ENCODE results near the gene HSPB9.

Gene HSPB9

DNA sequence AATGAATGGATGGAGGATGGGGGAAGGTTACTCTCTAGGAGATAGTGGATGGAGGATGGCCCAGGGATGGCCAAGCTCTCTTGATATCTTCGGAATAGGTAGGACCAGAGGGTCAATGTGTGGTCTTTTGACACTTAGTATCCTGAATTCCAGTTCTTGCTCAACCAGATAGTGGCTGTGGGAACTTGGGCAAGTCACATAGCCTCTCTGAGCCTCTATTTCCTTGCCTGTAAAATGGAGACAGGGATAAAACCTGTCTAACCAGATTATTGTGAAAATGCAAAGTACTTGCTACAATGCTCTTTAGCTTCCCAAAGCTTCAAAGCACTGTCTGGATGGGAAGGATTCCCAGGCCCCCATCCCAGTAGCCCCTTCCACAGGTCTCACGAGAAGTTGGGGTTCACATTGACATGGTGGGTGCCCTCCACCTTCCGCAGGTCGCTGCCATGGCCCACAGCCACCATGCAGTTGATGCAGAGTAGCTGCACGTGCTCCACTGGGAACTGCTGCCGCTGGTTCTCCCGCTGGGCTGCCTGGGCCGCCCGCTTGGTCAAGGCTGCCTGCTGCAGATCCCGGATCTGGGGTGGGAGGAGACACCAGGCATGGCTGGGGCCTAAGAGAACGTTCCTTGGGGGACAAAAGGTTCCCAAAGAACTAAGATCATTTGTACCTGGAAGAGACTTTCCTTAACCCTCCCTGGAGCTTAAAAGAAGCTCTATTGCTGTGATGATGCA is 19.2 kb upstream of the HSPB9 start:
- DNase-seq (ENCODE audit: low read depth) = no peak
- TF ChIP-seq, protein P1, sequence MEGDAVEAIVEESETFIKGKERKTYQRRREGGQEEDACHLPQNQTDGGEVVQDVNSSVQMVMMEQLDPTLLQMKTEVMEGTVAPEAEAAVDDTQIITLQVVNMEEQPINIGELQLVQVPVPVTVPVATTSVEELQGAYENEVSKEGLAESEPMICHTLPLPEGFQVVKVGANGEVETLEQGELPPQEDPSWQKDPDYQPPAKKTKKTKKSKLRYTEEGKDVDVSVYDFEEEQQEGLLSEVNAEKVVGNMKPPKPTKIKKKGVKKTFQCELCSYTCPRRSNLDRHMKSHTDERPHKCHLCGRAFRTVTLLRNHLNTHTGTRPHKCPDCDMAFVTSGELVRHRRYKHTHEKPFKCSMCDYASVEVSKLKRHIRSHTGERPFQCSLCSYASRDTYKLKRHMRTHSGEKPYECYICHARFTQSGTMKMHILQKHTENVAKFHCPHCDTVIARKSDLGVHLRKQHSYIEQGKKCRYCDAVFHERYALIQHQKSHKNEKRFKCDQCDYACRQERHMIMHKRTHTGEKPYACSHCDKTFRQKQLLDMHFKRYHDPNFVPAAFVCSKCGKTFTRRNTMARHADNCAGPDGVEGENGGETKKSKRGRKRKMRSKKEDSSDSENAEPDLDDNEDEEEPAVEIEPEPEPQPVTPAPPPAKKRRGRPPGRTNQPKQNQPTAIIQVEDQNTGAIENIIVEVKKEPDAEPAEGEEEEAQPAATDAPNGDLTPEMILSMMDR (conservative IDR thresholded peaks at IDR 0.05; ENCODE audit: low read length) = no peak
- no peak overlapping the region for H3K4me3 ChIP-seq (ENCODE audit: low read length)

DNA sequence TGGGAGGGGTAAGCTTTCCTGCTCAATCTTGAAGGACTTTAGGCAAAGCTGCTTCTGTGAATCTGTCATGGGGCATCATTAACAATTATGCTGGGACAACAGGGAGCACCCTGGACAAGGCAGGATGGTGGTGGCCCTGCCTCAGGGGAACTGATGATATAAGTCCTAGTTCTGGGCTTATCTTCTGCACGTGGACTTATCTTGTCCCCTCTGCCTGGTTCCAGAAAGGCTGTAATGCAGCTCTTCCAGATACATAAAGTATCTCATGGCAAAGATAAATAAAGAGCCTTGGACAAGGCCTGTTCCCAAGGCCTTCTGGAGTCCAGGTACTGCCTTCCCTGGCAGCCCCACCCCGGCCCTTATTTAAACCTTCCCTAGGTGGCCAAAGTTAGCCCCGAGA is 18.3 kb upstream of the HSPB9 start:
- H3K4me3 ChIP-seq (ENCODE audit: low read length) = no peak overlapping the region
- no peak for DNase-seq (ENCODE audit: low read depth)
- TF ChIP-seq, protein P1 (conservative IDR thresholded peaks at IDR 0.05; ENCODE audit: low read length) = no peak

DNA sequence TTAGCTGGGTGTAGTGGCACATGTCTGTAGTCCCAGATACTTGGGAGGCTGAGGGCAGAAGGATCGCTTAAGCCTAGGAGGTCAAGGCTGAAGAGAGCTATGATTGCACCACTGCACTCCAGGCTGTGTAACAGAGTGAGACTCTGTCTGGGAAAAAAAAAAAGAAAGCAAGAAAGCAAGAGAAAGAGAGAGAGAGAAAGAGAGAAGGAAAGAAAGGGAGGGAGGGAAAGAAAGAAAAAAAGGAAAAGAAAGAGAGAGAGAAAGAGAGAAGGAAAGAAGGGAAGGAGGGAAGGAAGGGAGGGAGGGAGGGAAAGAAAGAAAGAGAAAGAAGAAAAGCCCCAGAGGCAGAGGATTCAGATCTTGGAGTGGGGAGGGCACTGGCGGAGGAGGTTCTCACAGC is 16.6 kb upstream of the HSPB9 start:
- H3K4me3 ChIP-seq (ENCODE audit: low read length) = no peak overlapping the region
- TF ChIP-seq, protein P1 (conservative IDR thresholded peaks at IDR 0.05; ENCODE audit: low read length) = no peak
- DNase-seq (ENCODE audit: low read depth) = no peak

DNA sequence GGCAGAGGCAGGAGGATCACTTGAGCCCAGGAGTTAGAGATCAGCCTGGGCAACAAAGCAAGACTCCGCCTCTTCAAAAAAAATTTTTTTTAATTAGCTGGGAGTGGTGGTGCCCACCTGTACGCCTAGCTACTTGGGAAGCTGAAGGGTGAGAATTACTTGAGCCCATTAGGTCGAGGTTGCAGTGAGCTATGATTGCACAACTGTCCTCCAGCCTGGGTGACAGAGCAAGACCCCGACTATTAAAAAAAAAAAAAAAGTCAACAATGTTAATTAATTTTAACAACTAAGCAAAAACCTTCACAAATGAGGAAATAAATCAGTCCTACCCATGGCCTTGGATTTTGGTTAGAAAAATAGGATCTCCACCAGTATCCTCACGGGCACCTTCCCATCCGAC is 15.5 kb upstream of the HSPB9 start:
- no peak overlapping the region for H3K4me3 ChIP-seq (ENCODE audit: low read length)
- TF ChIP-seq, protein P1 (conservative IDR thresholded peaks at IDR 0.05; ENCODE audit: low read length) = no peak
- no peak for DNase-seq (ENCODE audit: low read depth)

DNA sequence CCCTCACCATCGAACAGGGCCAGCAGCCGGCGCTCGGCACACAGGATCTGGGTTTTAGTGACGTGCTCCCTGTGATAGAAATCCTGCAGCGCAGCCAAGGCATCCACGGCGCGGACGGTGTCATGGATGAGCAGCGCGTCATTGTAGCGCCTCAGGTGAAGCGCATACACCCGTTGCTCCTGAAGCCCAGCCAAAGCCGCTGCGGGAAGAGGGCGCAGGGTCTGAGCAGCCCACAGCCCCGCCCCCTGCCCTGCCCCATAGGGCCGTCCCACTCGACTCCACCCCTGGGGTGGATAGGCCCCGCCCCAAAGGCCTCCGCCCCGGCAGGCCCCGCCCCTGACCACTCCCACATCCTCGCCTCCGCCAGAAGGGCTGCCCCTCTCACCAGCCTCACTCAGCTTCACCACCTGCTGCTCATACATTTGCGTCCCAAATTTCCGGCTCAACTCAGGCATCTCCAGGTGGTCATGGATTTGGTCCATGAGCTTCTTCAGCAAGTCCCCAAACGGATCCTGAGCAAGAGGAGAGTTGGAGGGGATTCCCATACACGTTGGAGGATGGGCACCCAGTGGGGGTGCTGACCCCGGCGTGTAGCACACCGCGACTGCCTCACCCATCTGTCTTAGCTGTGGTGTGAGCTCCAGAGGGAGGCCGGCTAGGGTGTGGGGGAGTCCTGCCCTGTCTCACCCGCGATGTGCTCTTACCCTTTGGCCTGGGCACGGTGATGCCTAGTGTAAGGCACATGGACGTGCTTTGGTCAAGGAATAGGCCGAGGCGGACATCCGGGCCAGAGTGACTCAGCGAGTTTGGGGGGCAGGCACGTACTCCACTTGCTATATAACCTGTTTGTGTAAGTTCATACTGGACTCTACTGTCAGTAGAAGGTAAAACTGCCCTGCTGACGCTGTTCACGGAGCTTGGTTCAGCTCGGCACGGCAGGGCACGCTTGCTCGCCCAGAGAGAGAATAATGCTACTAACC is 14.7 kb upstream of the HSPB9 start:
- H3K4me3 ChIP-seq (ENCODE audit: low read length) = no peak overlapping the region
- no peak for DNase-seq (ENCODE audit: low read depth)
- TF ChIP-seq, protein P1 (conservative IDR thresholded peaks at IDR 0.05; ENCODE audit: low read length) = no peak

DNA sequence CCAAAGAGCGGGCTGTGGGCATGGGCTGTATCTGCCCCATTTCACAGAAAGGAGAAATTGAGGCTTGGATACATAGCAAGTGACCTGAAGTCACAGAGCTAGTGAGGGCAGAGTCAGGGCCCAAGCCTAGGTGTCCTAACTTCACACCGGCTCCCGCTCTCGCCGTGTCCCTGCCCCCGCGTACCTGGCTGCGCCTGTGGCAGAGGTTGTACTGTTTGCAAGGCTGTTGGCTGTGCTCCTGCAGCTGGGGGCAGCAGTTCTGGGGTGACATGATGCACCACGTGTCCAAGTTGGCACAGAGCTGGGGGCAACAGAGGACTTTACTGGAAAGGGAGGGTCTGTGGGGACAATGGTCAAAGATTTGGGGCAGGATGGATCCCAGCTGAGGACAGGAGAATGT is 13.5 kb upstream of the HSPB9 start:
- no peak overlapping the region for H3K4me3 ChIP-seq (ENCODE audit: low read length)
- DNase-seq (ENCODE audit: low read depth) = no peak
- TF ChIP-seq, protein P1 (conservative IDR thresholded peaks at IDR 0.05; ENCODE audit: low read length) = no peak

Measured in AG10803 (cell line).